Measurements from ENCODE around the gene CYGB.
A peak's percentile ranks its signal among the peaks of the same experiment; 100 is the strongest.
"Not testable (repeated sequence)": the region's sequence is repeated elsewhere in the genome, so short reads cannot be mapped to it uniquely, and the experiment has no call there.

The CYGB gene

DNA sequence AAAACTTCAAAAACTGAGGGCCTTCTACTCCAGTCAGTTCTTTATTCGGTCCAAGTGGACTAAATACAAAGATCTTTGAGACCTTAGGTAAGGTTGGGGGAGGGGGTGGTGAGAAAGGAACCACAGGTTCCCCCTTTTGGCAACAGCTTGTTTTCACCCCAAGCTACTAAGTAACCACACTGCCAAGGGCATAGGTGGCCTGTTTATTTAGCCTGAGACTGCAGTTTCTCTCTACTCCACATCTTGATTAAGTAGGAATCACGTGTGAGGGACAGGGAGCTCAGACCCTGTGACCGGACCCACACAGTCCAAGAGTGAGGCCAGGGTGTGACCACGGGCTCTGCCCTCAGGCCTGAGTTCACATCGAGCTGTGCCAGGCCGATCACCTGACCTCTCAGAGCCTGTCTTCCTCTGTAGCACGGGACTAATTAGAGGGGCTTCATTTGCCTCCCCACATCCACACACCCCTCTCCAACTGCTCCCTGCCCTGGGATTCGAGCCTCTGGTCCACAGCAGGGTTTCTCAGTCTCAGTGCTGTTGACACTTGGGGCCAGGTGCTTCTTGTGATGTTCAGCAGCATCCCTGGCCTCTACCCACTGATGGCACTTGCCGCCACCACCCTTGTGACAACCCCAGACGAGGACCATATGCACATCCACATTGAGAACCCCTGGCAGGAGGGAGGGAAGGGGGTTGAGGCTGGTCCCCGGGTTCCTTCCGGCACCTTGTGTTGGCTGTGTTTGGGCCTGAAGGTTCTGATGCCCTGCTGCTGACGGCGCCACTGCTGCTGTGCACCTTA is 30.3 kb upstream of the CYGB start:
- peak; percentile 45 for DNase-seq (ENCODE audit: low spot score)

DNA sequence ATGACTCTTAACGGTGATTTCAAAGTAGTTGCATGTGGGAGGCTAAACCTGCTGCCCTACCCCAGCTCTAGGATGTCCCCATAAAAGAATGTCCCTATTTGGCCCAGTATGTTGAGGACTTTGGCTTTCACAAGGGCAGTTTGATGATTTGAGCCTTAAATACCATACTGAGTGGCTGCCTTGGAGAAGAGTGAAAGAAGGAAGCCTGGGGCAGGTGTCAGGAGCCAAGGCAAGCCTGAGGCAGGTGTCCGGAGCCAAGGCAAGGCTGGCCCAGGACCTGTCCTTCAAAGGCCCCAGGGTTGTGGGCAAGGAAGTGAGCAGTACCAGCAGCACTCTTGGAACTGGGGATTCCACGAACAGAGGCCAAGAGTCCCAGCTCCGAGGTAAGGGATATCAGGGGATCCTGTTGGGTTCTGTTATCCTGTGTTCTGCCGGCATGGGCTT is 29.5 kb upstream of the CYGB start:
- no peak for DNase-seq (ENCODE audit: low spot score)

DNA sequence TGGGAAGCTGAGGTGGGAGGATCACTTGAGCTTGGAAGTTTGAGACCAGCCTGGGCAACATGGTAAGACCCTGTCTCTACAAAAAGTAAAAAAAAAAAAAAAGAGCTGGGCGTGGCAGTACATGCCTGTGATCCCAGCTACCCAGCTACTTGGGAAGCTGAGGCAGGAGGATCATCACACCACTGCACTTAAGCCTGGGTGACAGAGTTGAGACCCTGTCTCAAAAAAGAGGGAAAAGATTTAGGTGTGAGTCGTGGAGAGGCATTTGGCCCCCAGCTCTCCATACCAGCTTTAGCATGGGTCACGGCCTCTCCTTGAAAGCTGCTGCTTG is 29.1 kb upstream of the CYGB start:
- DNase-seq (ENCODE audit: low spot score), result no peak

DNA sequence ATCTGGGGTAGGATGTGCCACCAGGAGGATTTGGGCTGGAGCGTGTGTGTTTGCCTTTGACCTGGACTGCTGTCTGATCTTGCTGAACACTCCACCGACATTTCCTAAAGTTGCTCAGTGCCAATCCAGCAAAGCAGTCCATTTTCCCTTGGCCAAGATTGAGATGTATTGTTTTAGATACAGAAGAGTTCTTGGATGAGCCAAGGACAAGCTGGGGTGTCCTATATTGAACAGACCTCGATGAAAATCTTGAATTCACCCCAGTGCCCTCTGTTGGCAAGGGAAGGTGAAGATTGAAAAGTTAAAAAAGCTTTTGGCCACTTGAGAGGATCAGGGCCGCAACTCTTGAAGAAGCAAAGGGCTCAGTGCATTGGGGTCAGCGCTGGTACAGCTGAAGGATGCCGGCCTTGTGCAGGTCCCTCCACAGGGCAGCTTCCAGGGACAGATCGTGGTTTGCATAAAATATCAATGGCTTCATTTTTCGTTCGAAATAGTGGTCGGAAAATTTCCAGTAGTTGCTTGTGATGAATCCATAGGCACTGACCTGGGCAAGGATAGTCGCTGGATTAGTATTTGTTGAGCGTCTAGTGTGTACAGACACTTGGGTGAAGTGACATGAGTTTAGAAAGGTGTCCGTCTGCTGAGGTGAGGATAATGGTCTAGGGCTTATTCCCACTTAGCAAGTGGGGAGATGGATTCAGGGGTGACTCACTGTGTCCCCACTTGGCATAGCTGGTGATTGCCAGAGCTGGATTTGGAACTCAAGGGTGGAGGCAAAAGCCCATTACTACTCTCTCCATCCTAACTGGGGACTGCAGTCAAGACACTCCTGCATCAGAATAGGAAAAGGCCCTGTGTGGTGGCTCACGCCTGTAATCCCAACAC is 28.5 kb upstream of the CYGB start:
- no peak for DNase-seq (ENCODE audit: low spot score)

DNA sequence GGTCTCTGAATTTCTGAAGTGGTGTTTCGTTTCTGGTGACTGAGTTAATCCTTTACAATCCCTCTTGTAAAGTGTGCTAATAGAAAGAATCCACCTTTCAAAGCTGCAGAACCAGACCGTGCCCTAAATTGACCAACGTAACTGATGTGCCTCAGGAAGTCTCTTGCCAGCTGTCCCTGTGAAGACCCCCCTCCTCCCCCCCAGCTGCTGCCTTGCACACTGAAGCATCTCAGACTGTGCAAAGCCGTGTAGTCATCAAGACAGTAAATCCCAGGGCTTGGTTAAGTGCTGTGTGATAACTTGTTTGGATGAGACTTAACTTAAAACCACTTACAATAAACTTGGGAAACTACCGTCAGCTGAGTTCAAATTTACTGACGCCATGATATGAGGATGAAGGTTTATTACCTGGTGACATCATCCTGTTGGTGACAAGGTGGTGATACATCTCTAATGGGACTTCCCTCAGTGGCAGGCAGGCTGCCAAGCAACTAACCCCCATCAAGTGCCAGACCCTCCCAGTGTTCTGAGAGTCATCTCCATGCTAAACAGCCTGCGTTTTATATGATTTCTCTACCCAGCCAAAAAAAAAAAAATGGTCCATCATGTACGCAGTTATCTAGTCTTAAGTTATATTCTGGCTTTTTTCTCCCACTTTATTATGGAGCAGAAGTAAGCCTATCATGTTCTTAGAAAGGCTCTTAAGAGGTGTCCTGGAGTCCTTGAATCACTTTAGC is 27.6 kb upstream of the CYGB start:
- not testable (repeated sequence) for DNase-seq (ENCODE audit: low spot score)

DNA sequence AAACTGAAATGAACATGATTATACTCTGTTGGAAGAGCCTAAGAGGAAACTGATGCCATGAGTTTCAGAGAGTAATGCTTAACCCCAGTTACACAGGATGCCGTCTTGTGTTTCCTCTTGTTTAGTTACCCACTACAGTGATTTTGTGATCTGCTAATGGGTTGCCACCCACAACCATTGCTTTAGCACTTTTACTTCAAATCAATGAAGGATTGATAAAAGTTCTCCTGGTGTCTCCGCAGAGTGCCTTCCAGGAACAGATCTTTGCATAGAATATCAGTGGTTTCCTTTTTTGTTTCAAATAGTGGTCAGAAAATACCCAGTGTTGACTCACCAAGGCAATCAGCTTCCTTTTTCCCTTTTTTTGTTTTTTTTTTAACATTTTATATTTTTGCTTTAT is 25.9 kb upstream of the CYGB start:
- not testable (repeated sequence) for DNase-seq (ENCODE audit: low spot score)

DNA sequence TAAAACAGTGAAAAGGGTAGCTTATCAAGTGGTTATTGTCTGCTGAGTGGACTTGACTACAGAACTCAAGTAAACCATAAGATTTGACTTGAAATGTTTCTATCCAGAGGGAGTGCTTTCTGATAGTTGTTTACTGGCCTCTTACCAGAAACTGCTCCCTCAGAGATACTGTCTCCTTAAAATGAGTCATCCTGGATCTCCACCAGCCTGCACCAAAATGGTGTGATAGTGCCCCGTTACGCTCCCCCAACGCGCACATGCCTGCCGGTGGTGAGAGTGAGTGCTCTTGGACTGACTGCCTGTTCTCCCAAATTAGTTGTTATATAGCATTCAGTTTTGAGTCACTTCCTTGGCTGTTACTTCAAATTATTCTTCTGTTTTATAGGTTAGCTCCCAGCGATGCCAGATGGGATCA is 25.2 kb upstream of the CYGB start:
- peak; percentile 86 for DNase-seq (ENCODE audit: low spot score)

DNA sequence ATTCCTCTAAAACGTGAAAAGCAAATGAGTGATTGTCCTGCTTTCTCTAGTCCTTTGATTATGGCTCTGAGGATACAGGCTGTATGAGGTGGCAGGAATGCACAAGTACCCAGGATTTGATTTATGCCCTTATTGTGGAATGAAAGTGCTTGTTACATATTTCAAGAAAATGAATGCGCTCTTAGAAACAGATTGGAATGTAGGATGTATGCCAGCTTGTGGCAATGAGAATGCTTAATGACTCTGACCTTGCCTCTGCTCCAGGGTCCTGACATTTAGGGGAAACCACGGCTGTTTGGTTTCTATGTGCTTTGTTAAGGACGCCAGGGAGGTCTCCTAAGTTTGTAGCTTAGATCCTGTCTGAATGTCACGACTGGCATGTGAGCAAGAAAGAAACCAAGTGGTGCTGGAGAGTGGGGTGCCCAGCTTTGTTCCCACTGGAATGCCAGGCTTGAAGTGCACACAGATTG is 24.3 kb upstream of the CYGB start:
- no peak for DNase-seq (ENCODE audit: low spot score)

DNA sequence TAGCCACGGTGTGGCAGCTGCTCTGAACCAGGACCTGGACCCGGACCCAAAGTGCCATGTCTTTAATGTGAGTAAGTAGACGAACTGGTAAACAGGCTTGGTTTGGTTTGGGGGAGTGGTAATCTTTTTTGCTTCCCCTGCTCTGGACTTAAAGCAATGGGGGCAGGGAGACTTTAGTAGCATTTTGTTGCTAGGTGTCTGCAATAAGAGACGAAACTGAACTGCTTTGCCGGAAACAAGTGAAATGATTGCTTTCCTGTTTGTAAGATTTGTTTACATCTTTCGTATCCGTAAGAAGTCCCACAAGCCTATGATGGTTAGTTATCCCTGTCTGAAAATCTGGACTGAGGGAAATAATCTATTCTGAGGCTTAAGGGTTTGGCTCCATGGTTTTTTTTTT is 23.8 kb upstream of the CYGB start:
- DNase-seq (ENCODE audit: low spot score), result no peak

DNA sequence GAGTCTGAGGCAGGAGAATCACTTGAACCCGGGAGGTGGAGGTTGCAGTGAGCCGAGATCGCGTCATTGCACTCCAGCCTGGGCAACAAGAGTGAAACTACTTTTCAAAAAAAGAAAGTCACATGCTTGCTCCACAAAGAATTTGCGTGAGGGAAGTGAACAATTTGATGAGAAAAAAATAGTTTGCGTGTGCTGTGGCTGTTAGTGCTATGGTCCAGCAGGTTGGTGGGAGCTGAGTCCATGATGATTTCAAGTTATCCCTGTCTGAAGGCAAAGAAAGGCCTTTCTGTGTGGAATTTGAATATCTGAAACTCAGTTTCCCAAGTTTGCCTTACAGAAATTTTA is 23.3 kb upstream of the CYGB start:
- DNase-seq (ENCODE audit: low spot score), result no peak

DNA sequence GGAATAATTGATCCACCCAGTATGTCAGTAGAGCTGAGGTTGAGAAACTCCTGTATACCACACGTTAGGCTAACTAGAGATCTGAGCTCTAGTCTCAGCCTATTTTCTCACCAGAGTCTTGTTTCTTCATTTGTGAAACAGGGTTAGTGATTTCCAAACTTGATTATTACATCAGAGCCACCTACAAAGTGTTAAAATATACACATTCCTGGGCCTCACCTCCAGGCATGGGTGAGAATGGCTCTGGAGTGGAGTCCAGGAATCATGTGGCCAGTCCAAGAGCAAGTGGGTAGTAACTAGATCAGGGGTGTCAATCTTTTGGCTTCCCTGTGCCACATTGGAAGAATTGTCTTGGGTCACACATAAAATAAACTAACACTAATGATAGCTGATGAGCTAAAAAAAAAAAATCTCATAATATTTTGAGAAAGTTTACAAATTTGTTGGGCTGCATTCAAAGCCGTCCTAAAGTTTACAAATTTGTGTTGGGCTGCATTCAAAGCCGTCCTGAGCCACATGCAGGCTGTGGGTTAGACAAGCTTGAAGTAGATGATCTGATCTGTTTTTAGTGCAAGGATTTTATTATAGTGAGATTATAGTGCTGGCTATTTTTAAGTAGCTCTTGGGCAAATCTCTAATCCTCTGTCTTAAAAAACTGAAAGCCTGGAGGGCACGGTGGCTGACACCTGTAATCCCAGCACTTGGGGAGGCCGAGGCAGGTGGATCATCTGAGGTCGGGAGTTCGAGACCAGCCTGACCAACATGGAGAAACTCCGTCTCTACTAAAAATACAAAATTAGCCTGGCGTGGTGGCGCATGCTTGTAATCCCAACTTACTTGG is 22.7 kb upstream of the CYGB start:
- DNase-seq (ENCODE audit: low spot score), result no peak

DNA sequence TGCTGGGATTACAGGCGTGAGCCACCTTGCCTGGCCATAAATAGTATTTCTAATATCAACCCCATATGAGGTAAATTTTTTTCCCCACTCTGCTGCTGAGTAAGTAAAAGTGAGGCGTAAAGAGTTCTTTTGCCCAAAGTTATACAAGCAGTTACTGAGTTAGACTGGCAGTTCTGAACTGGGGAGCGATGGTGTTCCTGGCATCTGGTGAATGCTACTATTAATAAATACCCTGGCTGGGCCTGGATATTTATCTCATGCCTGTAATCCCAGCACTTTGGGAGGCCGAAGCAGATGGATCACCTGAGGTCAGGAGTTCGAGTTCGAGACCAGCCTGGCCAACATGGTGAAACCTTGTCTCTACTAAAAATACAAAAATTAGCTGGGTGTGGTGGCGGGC is 22.0 kb upstream of the CYGB start:
- DNase-seq (ENCODE audit: low spot score), result not testable (repeated sequence)

DNA sequence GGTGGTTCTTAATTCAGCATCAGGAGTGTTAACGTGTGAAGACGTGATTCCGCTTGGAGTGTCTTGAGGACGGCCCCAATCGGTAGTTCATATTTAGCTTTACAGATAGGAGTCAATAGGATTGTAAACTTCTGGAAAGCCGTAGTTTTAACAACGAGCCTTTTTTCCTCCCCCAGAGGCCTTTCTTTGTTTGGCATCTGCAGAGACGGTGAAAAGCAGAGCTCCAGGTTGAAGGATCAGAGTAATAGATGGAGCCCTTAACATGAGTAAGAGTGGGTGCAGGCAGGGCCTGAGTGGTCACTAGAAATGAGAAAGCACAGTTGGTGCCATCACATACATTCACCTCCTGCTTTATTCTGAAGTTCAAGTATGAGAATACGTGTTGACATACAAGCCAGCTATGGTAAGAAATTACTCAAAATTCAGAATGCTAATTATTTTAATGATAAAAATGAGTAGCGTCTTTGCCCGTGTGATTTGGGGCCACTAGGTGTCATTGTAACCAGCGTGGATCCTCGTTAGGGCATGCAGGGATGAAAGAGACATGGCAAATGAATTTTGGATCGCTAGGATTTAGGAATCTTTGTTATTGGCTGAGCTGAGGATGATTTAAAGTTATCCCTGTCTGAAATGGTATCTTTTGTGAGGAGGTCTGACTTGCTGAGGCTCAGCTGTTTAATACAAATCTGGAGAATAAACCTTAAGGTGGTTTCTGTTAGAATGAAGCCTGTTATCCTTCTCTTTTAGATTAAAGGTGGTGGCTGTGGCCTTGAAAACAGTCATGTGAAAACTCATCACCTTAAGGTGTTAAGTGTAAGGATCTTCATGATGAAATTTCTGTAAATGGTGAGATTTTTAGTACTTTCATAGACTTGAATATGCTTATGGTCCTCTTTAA is 20.9 kb upstream of the CYGB start:
- peak; percentile 65 for DNase-seq (ENCODE audit: low spot score)

DNA sequence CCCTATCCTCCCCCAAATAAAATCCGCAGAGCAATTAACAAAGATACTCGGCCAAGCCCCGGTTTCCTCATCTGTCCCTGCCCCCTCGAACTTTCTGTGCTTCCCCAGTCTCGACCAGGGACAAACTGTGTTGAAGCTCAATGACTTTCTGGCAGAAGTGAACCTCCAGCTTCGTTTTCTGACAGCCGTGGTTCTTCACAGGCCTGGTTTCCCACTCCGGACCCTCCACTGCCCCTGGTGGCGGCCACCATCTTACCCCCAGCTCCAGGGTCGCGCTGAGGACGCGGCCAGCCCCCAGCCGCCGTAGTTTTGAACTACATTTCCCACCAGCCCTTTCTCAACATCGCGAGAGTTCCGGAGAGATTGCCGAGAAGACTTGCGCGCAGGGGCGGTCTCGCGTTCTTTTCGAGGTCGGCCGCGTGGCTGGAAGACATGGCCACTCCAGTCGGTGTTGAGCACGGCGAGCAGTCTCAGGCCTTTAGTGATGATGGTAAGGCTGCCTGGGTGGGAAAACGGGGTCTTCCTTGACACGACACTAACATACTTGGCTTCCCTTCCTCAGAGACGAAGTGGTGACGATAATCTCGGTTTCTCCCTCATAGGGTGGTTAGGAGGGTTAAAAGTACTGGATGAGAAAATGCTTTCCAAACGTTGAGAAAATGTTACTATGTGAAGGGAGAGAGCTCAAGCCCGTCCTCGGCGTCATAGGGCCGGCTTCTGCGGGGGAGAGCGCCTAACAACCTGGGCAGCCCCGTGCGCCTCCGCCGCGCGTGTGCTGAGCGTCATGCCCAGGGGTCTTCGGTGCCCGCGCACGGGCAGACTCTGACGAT is 20.1 kb upstream of the CYGB start:
- DNase-seq (ENCODE audit: low spot score), result peak; percentile 95

DNA sequence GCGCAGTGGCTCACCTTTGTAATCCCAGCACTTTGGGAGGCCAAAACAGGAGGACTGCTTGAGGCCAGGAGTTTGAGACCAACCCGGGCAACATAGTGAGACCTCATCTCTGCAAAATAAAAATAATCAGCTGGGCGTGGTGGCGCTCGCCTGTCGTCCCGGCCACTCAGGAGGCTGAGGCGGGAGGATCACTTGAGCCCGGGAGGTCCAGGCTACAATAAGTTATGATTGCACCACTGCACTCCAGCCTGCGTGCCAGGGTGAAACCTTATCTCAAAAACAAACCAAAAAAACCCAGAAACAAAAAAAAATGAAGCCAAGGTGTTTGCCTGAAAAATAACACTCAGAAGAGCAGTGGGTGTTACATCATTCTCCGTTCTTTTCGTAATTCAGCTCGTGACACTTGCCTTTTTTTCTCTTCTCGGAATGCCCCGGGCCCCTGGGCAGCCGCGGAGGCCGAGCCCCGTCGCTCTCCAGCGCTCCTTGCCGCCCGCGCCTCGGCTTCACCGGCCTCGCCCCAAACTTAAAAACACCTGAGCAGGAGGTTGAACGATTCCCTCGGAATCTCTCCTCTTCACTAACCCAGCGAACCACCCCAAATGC is 19.4 kb upstream of the CYGB start:
- DNase-seq (ENCODE audit: low spot score), result no peak

DNA sequence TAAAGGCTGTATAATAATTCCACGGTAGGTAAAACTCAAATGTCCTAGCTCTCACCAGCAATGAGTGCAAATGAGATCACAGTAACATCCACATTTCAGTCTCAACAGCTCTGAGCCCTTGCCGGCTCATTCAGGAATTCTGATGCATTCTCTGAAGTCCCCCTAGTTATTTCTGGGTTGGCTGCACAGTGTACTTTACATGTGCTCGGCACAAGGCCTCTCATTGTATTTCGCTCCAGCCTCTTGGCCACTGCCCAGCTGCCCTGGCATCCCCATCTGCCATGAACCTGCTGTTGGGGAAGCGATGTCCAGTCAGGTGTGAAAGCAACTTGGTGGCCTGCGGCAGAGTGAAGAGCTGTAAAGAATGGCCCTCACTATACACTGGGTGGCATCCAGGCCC is 16.6 kb upstream of the CYGB start:
- DNase-seq (ENCODE audit: low spot score), result no peak

DNA sequence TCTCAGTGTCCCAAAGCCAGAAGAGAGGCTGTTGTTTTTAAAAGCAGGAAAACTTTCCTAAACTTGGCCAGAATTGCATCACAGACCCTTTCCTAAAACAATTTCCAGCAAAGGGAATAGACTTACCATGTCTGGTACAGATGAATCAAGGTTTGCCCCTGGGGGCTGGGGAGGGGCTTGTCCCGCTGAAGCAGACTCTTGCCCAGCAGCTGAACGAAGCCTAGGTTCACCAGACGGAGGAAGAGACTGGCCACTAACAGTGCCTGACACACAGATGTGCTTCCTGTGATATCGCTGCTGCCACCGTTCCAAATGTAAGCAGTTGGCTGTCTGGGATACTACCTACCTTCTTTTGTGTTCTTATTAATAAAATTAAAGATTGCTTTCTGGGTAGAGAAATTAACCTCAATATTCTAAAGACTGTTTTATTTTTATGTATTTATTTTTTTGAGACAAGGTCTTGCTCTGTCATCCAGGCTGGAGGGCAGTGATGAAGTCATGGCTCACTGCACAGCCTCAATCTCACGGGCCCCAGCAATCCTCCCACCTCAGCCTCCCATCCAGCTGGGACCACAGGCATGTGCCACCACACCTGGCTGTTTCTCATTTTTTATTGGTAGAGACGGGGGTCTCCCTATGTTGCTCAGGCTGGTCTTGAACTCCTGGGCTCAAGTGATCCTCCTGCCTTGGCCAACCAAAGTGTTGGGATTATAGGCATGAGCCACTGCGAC is 15.8 kb upstream of the CYGB start:
- no peak for DNase-seq (ENCODE audit: low spot score)

DNA sequence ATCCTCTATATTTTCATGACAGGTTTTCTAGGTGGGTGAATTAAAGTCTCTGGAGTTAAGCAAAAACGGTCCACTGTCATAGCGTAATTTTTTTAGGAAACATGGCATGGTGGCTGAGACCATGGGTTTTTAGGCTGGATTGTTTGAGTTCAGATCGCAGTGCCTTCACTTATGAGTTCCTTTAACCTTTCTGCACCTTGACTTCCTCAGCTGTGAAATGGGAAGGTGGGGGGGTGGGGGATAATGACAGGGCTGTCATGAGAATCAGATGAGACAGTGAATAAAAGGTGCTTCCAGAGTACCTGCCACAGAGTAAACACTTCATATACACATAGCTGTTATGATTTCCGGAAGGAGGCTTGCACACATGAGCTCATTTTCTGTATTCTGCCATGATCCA is 14.2 kb upstream of the CYGB start:
- no peak for DNase-seq (ENCODE audit: low spot score)

Data from hematopoietic multipotent progenitor cell treated with erythropoietin and hydrocortisone succinate and interleukin-3 and kit ligand, for 17 days (in vitro differentiated cells).